Smooth muscle cell (in vitro differentiated cells): ENCODE measurements around the gene PTPRN2. TPM values are rescaled to one million over a fixed set of nuclear protein-coding genes. Genes with fewer than 3 reads are reported as not detected.

Experiments
- DNase-seq: peaks from one replicate; lab custom pipeline; 2025; ENCODE audit not compliant: unreplicated experiment; lab: John Stamatoyannopoulos, UW
- H2AFZ ChIP-seq: fragments of 200-600 bp; sonication (generic); 2 replicates; pipeline ENCODE4 v1.6.0; 2016; ENCODE audit warnings: antibody characterized with exemption, low read depth, mild to moderate bottlenecking
- H3F3A ChIP-seq: fragments of 200-600 bp; sonication (generic); 2 replicates; pipeline ENCODE4 v1.6.0; 2017; ENCODE audit warnings: antibody characterized with exemption, low read depth
- H3K27ac ChIP-seq: fragments of 200-600 bp; sonication (generic); 2 replicates; pipeline ENCODE4 v1.5.1; 2016; ENCODE audit warnings: low read depth, mild to moderate bottlenecking
- H3K27me3 ChIP-seq: fragments of 200-600 bp; sonication (generic); 2 replicates; pipeline ENCODE4 v1.6.1; 2016; ENCODE audit warnings: low read depth, mild to moderate bottlenecking
- H3K36me3 ChIP-seq: fragments of 200-600 bp; sonication (generic); 2 replicates; pipeline ENCODE4 v1.5.1; 2016; ENCODE audit warnings: low read depth
- H3K4me1 ChIP-seq: fragments of 200-600 bp; sonication (generic); 2 replicates; pipeline ENCODE4 v1.5.1; 2016; ENCODE audit warnings: low read depth
- H3K4me2 ChIP-seq: fragments of 200-600 bp; sonication (generic); 2 replicates; pipeline ENCODE4 v1.6.0; 2016; ENCODE audit warnings: mild to moderate bottlenecking
- H3K4me3 ChIP-seq: fragments of 200-600 bp; sonication (generic); 2 replicates; pipeline ENCODE4 v1.5.1; 2016; ENCODE audit warnings: mild to moderate bottlenecking
- H3K79me2 ChIP-seq: fragments of 200-600 bp; sonication (generic); 2 replicates; pipeline ENCODE4 v1.6.0; 2016; ENCODE audit warnings: low read depth, mild to moderate bottlenecking
- H3K9ac ChIP-seq: fragments of 200-600 bp; sonication (generic); 2 replicates; pipeline ENCODE4 v1.6.0; 2016; ENCODE audit warnings: low read depth
- H3K9me3 ChIP-seq: fragments of 200-600 bp; sonication (generic); replicated peaks from 2 replicates; pipeline ENCODE4 v1.5.1; 2016; ENCODE audit warnings: low read depth
- H4K20me1 ChIP-seq: fragments of 200-600 bp; sonication (generic); 2 replicates; pipeline ENCODE4 v1.6.0; 2016; ENCODE audit warnings: low read depth
- CTCF ChIP-seq: fragments of 200-600 bp; sonication (generic); IDR thresholded peaks from 2 replicates; pipeline ENCODE4 v1.5.1; 2017; ENCODE audit warnings: borderline replicate concordance, mild to moderate bottlenecking, antibody characterized with exemption; ENCODE audit not compliant: insufficient read depth, poor library complexity, severe bottlenecking
- WGBS: methylation state at CpG from one replicate; pipeline ENCODE4 v1.1.7; 2016; ENCODE audit warnings: low lambda C conversion rate; 5-methylcytosine and 5-hydroxymethylcytosine counted together
- polyA plus RNA-seq: library from polyadenylated mRNA; unstranded; fragments of >200 nt; fragmentation: Nextera tagmentation; extraction: Ambion mirVana; gene quantifications from 2 replicates; pipeline ENCODE4 v1.2.1, GENCODE V29; 2016
- total RNA-seq: library from RNA; depleted of rRNA; stranded (reverse); fragments of >200 nt; gene quantifications from 2 replicates; pipeline ENCODE4 v1.2.3, GENCODE V29; 2014

Gene PTPRN2
- total and polyA plus RNA-seq, 2 experiments from 2014 or later = 0.09 to 0.87 TPM

- 91% methylated on average over 11 of the region's 11 CpGs for WGBS
These were observed 1044.3 kb downstream of the PTPRN2 start for GRCh38 chr7:157543276-157543675.

GRCh38 chr7:157542068-157543021 lies 1045.3 kb downstream of the PTPRN2 start:
- H3K79me2 ChIP-seq = no peaks in the 10 kb centered on the region
- H4K20me1 ChIP-seq = no peaks in the 10 kb centered on the region
- no peak for TF ChIP-seq CTCF
- no peak overlapping the region for H3K27ac ChIP-seq
- H3K9me3 ChIP-seq = no peaks in the 10 kb centered on the region
- H3K27me3 ChIP-seq = no peaks in the 10 kb centered on the region
- H3K4me2 ChIP-seq = no peak overlapping the region
- DNase-seq = no peak
- 87% methylated on average over 33 of the region's 33 CpGs for WGBS
- H3K9ac ChIP-seq = no peak overlapping the region
- no peaks in the 10 kb centered on the region for H3F3A ChIP-seq
- H3K4me3 ChIP-seq = no peak overlapping the region
- no peaks in the 10 kb centered on the region for H3K4me1 ChIP-seq
- H3K36me3 ChIP-seq = no peaks in the 10 kb centered on the region
- no peak overlapping the region for H2AFZ ChIP-seq

More at GRCh38 chr7:157543276-157543675, 1044.3 kb downstream of the PTPRN2 start:
- Histone ChIP-seq H4K20me1 (no peaks in the 10 kb centered on the region), H3K27ac (no peak overlapping the region), H3K9ac (no peak overlapping the region), H3F3A (no peaks in the 10 kb centered on the region), H3K36me3 (no peaks in the 10 kb centered on the region), H3K9me3 (no peaks in the 10 kb centered on the region), H3K4me3 (no peak overlapping the region), H3K4me1 (no peaks in the 10 kb centered on the region), H2AFZ (no peak overlapping the region), H3K4me2 (no peak overlapping the region), H3K79me2 (no peaks in the 10 kb centered on the region), H3K27me3 (no peaks in the 10 kb centered on the region)
- no peak for DNase-seq
- TF ChIP-seq CTCF = no peak

GRCh38 chr7:157541295-157542067 lies 1046.1 kb downstream of the PTPRN2 start:
- Histone ChIP-seq H3K4me3 (no peak overlapping the region), H3K9me3 (no peaks in the 10 kb centered on the region), H3K9ac (no peak overlapping the region), H3F3A (no peaks in the 10 kb centered on the region), H3K4me1 (no peaks in the 10 kb centered on the region), H3K4me2 (no peak overlapping the region), H3K27ac (no peak overlapping the region), H2AFZ (no peak overlapping the region), H3K79me2 (no peaks in the 10 kb centered on the region), H3K36me3 (no peaks in the 10 kb centered on the region), H4K20me1 (no peaks in the 10 kb centered on the region), H3K27me3 (peaks cover 4% of the 10 kb centered on the region)
- WGBS = 90% methylated on average over 26 of the region's 26 CpGs
- DNase-seq = no peak
- TF ChIP-seq CTCF = no peak
